ENCODE data around the gene PCNP. TPM values are rescaled to one million over a fixed set of nuclear protein-coding genes. Genes with fewer than 3 reads are reported as not detected.

PCNP gene
- total and polyA plus RNA-seq, 2 donors (not counting 1 experiment from before 2014, with no cell fraction given), result 39.1 to 156 TPM

GRCh38 chr3:101634591-101635196 lies 60.7 kb downstream of the PCNP start:
- Mint-ChIP-seq H3K27ac (no peak overlapping the region), H3K4me1 (peaks cover 3% of the 10 kb centered on the region), H3K4me3 (no peak overlapping the region), H3K27me3 (no peaks in the 10 kb centered on the region), H3K9me3 (ENCODE audit: insufficient read depth) (no peaks in the 10 kb centered on the region)
- H3K4me1 ChIP-seq (ENCODE audit: control insufficient read depth in 2 of 2, insufficient read depth in 2 of 2, low read length in 2 of 2), result peaks cover 4 to 7% of the 10 kb centered on the region in 2 donors
- TF ChIP-seq CTCF (IDR thresholded peaks at IDR 0.05), result no peak
- TF ChIP-seq EZH2 (IDR thresholded peaks at IDR 0.05; ENCODE audit: borderline replicate concordance, insufficient read depth, low read depth, low read length, poor library complexity, severe bottlenecking), result no peak
- H3K4me3 ChIP-seq (ENCODE audit: control extremely low read depth in 1 of 5, extremely low read depth in 1 of 5, insufficient read depth in 1 of 5, low read depth in 2 of 5, low read length in 4 of 5), result no peak overlapping the region
- no peaks in the 10 kb centered on the region for H3K79me2 ChIP-seq (ENCODE audit: control insufficient read depth, insufficient read depth, low read length)
- ChIA-PET POLR2A (no interaction called here), CTCF (no interaction called here)
- no peak overlapping the region for H3K4me2 ChIP-seq (replicated peaks; ENCODE audit: low read depth, low read length, poor library complexity, severe bottlenecking)
- H3K27me3 ChIP-seq (replicated peaks in 1 of 4; ENCODE audit: control extremely low read depth in 1 of 4, control insufficient read depth in 3 of 4, insufficient read depth in 4 of 4, low read length in 3 of 4), result no peaks in the 10 kb centered on the region
- 83% methylated on average over 9 of the region's 9 CpGs for WGBS (ENCODE audit: insufficient coverage)
- no peaks in the 10 kb centered on the region for H3K9me3 ChIP-seq (ENCODE audit: control extremely low read depth in 1 of 3, control insufficient read depth in 2 of 3, insufficient read depth in 1 of 3, low read length in 2 of 3)
- no peaks in the 10 kb centered on the region for H4K20me1 ChIP-seq (ENCODE audit: control insufficient read depth, insufficient read depth, low read length, poor library complexity, severe bottlenecking)
- ATAC-seq (ENCODE audit: low read depth), result no peak
- no peak overlapping the region for H3K9ac ChIP-seq (ENCODE audit: low read length)
- no peak overlapping the region for H3K27ac ChIP-seq (ENCODE audit: low read length in 2 of 2)
- no peaks in the 10 kb centered on the region for H3K36me3 ChIP-seq (replicated peaks in 1 of 2; ENCODE audit: control extremely low read depth in 1 of 2, control insufficient read depth in 1 of 2, extremely low read depth in 1 of 2, insufficient read depth in 2 of 2, low read length in 1 of 2)
- no peak overlapping the region for H2AFZ ChIP-seq (ENCODE audit: insufficient read depth, low read depth, low read length, poor library complexity, severe bottlenecking)
- DNase-seq, result no peak
- intact Hi-C loops (cut with micrococcal nuclease), result loop anchor here (5.0 kb wide), 1 partner anchor 562 kb away; no protein-coding TSS in a partner anchor

- no peaks in the 10 kb centered on the region for H3K9me3 Mint-ChIP-seq (ENCODE audit: insufficient read depth)
- 83% methylated on average over 5 of the region's 9 CpGs for WGBS (ENCODE audit: insufficient coverage)
- TF ChIP-seq CTCF (IDR thresholded peaks at IDR 0.05) (no peak), EZH2 (IDR thresholded peaks at IDR 0.05; ENCODE audit: borderline replicate concordance, insufficient read depth, low read depth, low read length, poor library complexity, severe bottlenecking) (no peak)
- H3K27me3 Mint-ChIP-seq, result no peaks in the 10 kb centered on the region
- no peak overlapping the region for H3K27ac ChIP-seq (ENCODE audit: low read length in 2 of 2)
- H3K27ac Mint-ChIP-seq, result no peak overlapping the region
- no peaks in the 10 kb centered on the region for H4K20me1 ChIP-seq (ENCODE audit: control insufficient read depth, insufficient read depth, low read length, poor library complexity, severe bottlenecking)
- no peaks in the 10 kb centered on the region for H3K36me3 ChIP-seq (replicated peaks in 1 of 2; ENCODE audit: control extremely low read depth in 1 of 2, control insufficient read depth in 1 of 2, extremely low read depth in 1 of 2, insufficient read depth in 2 of 2, low read length in 1 of 2)
- intact Hi-C loops (cut with micrococcal nuclease), result loop anchor here (5.0 kb wide), 1 partner anchor 563 kb away; no protein-coding TSS in a partner anchor
- no peak overlapping the region for H3K4me3 Mint-ChIP-seq
- peaks cover 3% of the 10 kb centered on the region for H3K4me1 Mint-ChIP-seq
- H3K27me3 ChIP-seq (replicated peaks in 1 of 4; ENCODE audit: control extremely low read depth in 1 of 4, control insufficient read depth in 3 of 4, insufficient read depth in 4 of 4, low read length in 3 of 4), result no peaks in the 10 kb centered on the region
- H3K79me2 ChIP-seq (ENCODE audit: control insufficient read depth, insufficient read depth, low read length), result no peaks in the 10 kb centered on the region
- ChIA-PET POLR2A (no interaction called here), CTCF (no interaction called here)
- H3K4me1 ChIP-seq (ENCODE audit: control insufficient read depth in 2 of 2, insufficient read depth in 2 of 2, low read length in 2 of 2), result peaks cover 4 to 7% of the 10 kb centered on the region in 2 donors
- DNase-seq, result no peak
- H3K4me2 ChIP-seq (replicated peaks; ENCODE audit: low read depth, low read length, poor library complexity, severe bottlenecking), result no peak overlapping the region
- H2AFZ ChIP-seq (ENCODE audit: insufficient read depth, low read depth, low read length, poor library complexity, severe bottlenecking), result no peak overlapping the region
- no peak for ATAC-seq (ENCODE audit: low read depth)
- no peaks in the 10 kb centered on the region for H3K9me3 ChIP-seq (ENCODE audit: control extremely low read depth in 1 of 3, control insufficient read depth in 2 of 3, insufficient read depth in 1 of 3, low read length in 2 of 3)
- H3K9ac ChIP-seq (ENCODE audit: low read length), result no peak overlapping the region
- no peak overlapping the region for H3K4me3 ChIP-seq (ENCODE audit: control extremely low read depth in 1 of 5, extremely low read depth in 1 of 5, insufficient read depth in 1 of 5, low read depth in 2 of 5, low read length in 4 of 5)
Measured at GRCh38 chr3:101635345-101635744, 61.4 kb downstream of the PCNP start.
